ENCODE measurements around the gene DNMBP. TPM values are rescaled to one million over a fixed set of nuclear protein-coding genes. Genes with fewer than 3 reads are reported as not detected.

The DNMBP gene
- total and polyA plus RNA-seq, 2 of the 8 experiments (the other 6 are each of a cell fraction or from before 2014, with no cell fraction given) = 19.1 to 26.4 TPM

GRCh38 chr10:100019787-100020141 lies 10.0 kb upstream of the DNMBP start:
- Histone ChIP-seq H3K4ac (replicated peaks; ENCODE audit: insufficient read length, low read depth, low read length) (no peak overlapping the region), H4K5ac (ENCODE audit: insufficient read length, low read depth, low read length) (no peak overlapping the region), H3K4me3 (ENCODE audit: extremely low read depth in 1 of 4, insufficient read depth in 2 of 4, low read depth in 3 of 4, low read length in 4 of 4) (no peak overlapping the region), H2BK120ac (replicated peaks; ENCODE audit: low read depth, low read length) (no peak overlapping the region), H3K9ac (replicated peaks in 1 of 4; ENCODE audit: extremely low read depth in 1 of 4, low read depth in 3 of 4, low read length in 3 of 4) (no peak overlapping the region), H4K20me1 (replicated peaks in 1 of 2; ENCODE audit: control insufficient read depth in 1 of 2, insufficient read depth in 2 of 2, low read length in 2 of 2) (no peaks in the 10 kb centered on the region), H2BK5ac (ENCODE audit: low read depth, low read length) (no peak overlapping the region), H4K91ac (replicated peaks; ENCODE audit: insufficient read length, low read length) (no peak overlapping the region), H2BK20ac (ENCODE audit: low read length) (no peak overlapping the region), H2AK5ac (ENCODE audit: low read depth, low read length) (no peak overlapping the region), H2AFZ (ENCODE audit: low read length) (no peak overlapping the region), H3K14ac (ENCODE audit: insufficient read length) (no peak overlapping the region), H3K27me3 (replicated peaks in 1 of 4; ENCODE audit: control insufficient read depth in 3 of 4, extremely low read depth in 1 of 4, insufficient read depth in 3 of 4, low read length in 3 of 4) (no peaks in the 10 kb centered on the region), H3K18ac (ENCODE audit: extremely low read depth, low read length) (peak overlapping the region; percentile 71), H4K8ac (ENCODE audit: extremely low read depth, insufficient read depth, low read length) (peak overlapping the region; percentile 54; the same call in 1 of the 2 replicates), H3K56ac (replicated peaks; ENCODE audit: insufficient read length, low read depth, low read length) (no peak overlapping the region), H3K4me1 (replicated peaks in 1 of 4; ENCODE audit: control insufficient read depth in 3 of 4, insufficient read depth in 4 of 4, low read length in 3 of 4) (peaks cover 0 to 7% (median 1%) of the 10 kb centered on the region in 4 experiments; a peak in 5 of 7 replicates), H2BK15ac (ENCODE audit: low read length) (no peak overlapping the region), H3K27ac (ENCODE audit: low read depth, low read length) (no peak overlapping the region), H3K79me1 (ENCODE audit: low read depth, low read length) (no peaks in the 10 kb centered on the region), H2BK12ac (ENCODE audit: low read depth, low read length) (no peak overlapping the region), H3K23ac (ENCODE audit: insufficient read length) (no peak overlapping the region), H3K9me3 (ENCODE audit: insufficient read depth in 2 of 2, low read depth in 1 of 2, low read length in 1 of 2) (no peaks in the 10 kb centered on the region), H3K36me3 (ENCODE audit: control insufficient read depth in 2 of 4, insufficient read depth in 4 of 4, low read length in 3 of 4) (no peaks in the 10 kb centered on the region), H3K79me2 (ENCODE audit: control insufficient read depth in 1 of 2, insufficient read depth in 2 of 2, low read length in 2 of 2) (no peaks in the 10 kb centered on the region), H3K23me2 (ENCODE audit: low read depth, low read length) (no peaks in the 10 kb centered on the region), H3K4me2 (ENCODE audit: insufficient read depth in 1 of 2, low read depth in 2 of 2, low read length in 2 of 2) (no peak overlapping the region)
- 66% methylated on average over 3 of the region's 3 CpGs; no CpG with 5 or more reads in 1 of the 2 experiments for WGBS, 2 experiments (ENCODE audit: extremely low coverage in 1 of 2, insufficient coverage in 1 of 2, insufficient read length in 1 of 2, insufficient replicate concordance in 2 of 2, low coverage in 1 of 2, low lambda C conversion rate in 2 of 2, missing lambda C conversion rate in 1 of 2)
- CTCF ChIA-PET (ENCODE audit: partially characterized antibody) = interaction anchor here (0.9 to 2.2 kb wide), 6 partner anchors 10 to 123 kb away, joined by 3 to 16 read pairs (median 4); partner anchors contain the start of gene DNMBP
- FAIRE-seq (no peak), DNase-seq (ENCODE audit: low read depth in 1 of 2, low spot score in 2 of 2) (no peak)
- POLR2A ChIA-PET (ENCODE audit: partially characterized antibody) = no interaction called here
- TF ChIP-seq HDAC2 (IDR thresholded peaks at IDR 0.05; ENCODE audit: borderline replicate concordance in 1 of 2, low read depth in 2 of 2, low read length in 2 of 2) (no peak), YY1 (IDR thresholded peaks at IDR 0.05; ENCODE audit: low read depth, low read length) (no peak), POLR2AphosphoS5 (IDR thresholded peaks at IDR 0.05; ENCODE audit: low read depth, low read length) (no peak), SIRT6 (IDR thresholded peaks at IDR 0.05; ENCODE audit: low read length) (no peak), CTCF (IDR thresholded peaks at IDR 0.05; ENCODE audit: control extremely low read depth in 1 of 3, insufficient read depth in 1 of 3, low read depth in 1 of 3, low read length in 3 of 3) (peak; percentile 18 to 64 (median 41)), RFX5 (IDR thresholded peaks at IDR 0.05; ENCODE audit: borderline replicate concordance, low read depth, low read length) (no peak), SP1 (IDR thresholded peaks at IDR 0.05; ENCODE audit: low read depth, low read length) (no peak), RAD21 (IDR thresholded peaks at IDR 0.05 in 1 of 2, conservative IDR thresholded peaks at IDR 0.05 in 1 of 2; ENCODE audit: low read depth in 2 of 2, low read length in 2 of 2) (peak; percentile 17 to 39; a peak in 3 of 4 replicates), CHD2 (IDR thresholded peaks at IDR 0.05; ENCODE audit: low read length) (no peak), HDAC6 (IDR thresholded peaks at IDR 0.05; ENCODE audit: low read depth, low read length) (no peak)

Measured in H1 (cell line).